Measurements from ENCODE around the gene PRR12.
A peak's percentile ranks its signal among the peaks of the same experiment; 100 is the strongest.

PRR12 gene

DNA sequence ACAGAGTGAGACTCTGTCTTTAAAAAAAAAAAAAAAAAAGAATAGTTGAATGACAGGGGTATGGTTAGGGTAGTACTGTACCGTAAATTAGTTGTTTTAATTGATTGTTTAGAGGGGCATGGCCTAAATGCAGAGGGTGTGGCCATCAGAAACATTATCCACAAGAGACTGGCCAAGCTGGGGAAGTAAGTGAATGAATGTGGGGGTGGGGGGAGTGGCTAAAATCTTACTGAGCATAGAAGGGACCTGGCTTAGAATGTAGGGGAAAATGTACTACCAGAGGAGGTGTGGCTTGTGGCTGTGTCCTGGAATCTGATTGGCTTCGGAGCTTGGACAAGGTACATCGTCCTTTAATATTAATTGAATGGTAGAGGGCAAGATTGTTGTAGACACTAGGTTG is 78.5 kb downstream of the PRR12 start:
- H3K4me3 ChIP-seq (ENCODE audit: low read depth, low read length) = no peak overlapping the region
- TF ChIP-seq, protein P1, sequence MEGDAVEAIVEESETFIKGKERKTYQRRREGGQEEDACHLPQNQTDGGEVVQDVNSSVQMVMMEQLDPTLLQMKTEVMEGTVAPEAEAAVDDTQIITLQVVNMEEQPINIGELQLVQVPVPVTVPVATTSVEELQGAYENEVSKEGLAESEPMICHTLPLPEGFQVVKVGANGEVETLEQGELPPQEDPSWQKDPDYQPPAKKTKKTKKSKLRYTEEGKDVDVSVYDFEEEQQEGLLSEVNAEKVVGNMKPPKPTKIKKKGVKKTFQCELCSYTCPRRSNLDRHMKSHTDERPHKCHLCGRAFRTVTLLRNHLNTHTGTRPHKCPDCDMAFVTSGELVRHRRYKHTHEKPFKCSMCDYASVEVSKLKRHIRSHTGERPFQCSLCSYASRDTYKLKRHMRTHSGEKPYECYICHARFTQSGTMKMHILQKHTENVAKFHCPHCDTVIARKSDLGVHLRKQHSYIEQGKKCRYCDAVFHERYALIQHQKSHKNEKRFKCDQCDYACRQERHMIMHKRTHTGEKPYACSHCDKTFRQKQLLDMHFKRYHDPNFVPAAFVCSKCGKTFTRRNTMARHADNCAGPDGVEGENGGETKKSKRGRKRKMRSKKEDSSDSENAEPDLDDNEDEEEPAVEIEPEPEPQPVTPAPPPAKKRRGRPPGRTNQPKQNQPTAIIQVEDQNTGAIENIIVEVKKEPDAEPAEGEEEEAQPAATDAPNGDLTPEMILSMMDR (IDR thresholded peaks at IDR 0.05; ENCODE audit: low read depth, low read length) = no peak
- TF ChIP-seq POLR2A (IDR thresholded peaks at IDR 0.05; ENCODE audit: extremely low read depth, insufficient read length) (no peak), MAX (IDR thresholded peaks at IDR 0.05; ENCODE audit: low read depth, low read length) (no peak)
- DNase-seq (ENCODE audit: low read depth) = peak; percentile 42

DNA sequence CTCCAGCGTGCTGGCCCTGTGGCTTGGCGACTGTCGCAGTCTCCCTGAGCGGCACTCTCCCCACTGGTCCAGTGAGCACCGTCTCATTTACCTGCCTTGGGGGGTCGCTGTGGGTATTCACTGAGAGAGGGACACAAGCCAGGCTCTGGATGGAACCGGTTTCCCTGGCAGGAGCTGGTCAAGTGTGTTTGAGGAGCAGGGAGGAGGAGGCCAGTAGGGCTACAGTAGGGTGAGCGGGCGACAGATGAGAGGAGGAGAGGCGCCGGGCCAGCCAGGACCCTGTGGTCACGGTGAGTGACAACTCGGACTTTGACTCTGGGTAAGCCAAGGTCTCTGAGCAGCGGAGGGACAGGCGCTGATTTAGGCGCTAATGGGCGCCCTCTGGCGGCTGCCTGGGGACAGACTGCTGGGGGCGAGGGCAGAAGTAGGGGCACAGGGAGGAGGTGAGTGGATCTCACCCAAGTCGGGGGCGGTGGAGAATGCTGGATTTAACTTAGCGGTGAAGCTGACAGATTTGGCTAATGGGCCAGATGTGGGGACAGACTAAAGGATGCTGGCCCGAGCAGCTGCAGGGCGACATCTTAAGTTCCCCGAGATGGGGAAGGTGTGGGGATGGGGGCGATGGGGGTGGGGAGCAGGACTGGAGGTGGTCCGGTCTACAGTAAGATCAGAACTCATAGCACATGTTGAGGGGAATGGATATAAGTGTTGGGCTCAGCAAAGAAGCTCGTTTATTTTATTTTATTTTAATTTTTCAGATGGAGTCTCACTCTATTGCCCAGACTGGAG is 81.3 kb downstream of the PRR12 start:
- TF ChIP-seq, protein P1 (IDR thresholded peaks at IDR 0.05; ENCODE audit: low read depth, low read length) = peak; percentile 95
- TF ChIP-seq POLR2A (IDR thresholded peaks at IDR 0.05; ENCODE audit: extremely low read depth, insufficient read length) (no peak), MAX (IDR thresholded peaks at IDR 0.05; ENCODE audit: low read depth, low read length) (no peak), MYC (IDR thresholded peaks at IDR 0.05; ENCODE audit: low read depth, low read length) (no peak)
- peak; percentile 75 for DNase-seq (ENCODE audit: low read depth)
- no peak overlapping the region for H3K4me3 ChIP-seq (ENCODE audit: low read depth, low read length)
